Thyroid gland (tissue), 4 donors: ENCODE data around the gene TADA3. TPM values are rescaled to one million over a fixed set of nuclear protein-coding genes. Genes with fewer than 3 reads are reported as not detected.

Source experiments
- DNase-seq, 2 donors: peaks; one replicate each; pipeline ENCODE4 v3.0.0-alpha.2; 2019
- H3K27ac ChIP-seq, 3 donors: fragments of 200-600 bp; sonication (generic); 1 replicate in 2 of 3; 2 replicates in 1 of 3; pipeline ENCODE4 v1.5.1; 2016 to 2019; ENCODE audit warnings: mild to moderate bottlenecking in 1 of 3, moderate library complexity in 1 of 3
- H3K27me3 ChIP-seq: fragments of 200-600 bp; sonication (generic); one replicate; pipeline ENCODE4 v1.5.1; 2019
- H3K36me3 ChIP-seq, 2 donors: fragments of 200-600 bp; sonication (generic); one replicate each; pipeline ENCODE4 v1.5.1; 2016 to 2019
- H3K4me1 ChIP-seq, 2 donors: fragments of 200-600 bp; sonication (generic); one replicate each; pipeline ENCODE4 v1.5.1; 2017 to 2019
- H3K4me3 ChIP-seq, 3 donors: fragments of 200-600 bp; sonication (generic); replicated peaks in 1 of 3; 1 replicate in 2 of 3; 2 replicates in 1 of 3; pipeline ENCODE4 v1.5.1; 2016; ENCODE audit warnings: mild to moderate bottlenecking in 1 of 3
- H3K9me3 ChIP-seq: fragments of 200-600 bp; sonication (generic); one replicate; pipeline ENCODE4 v1.5.1; 2017
- POLR2A ChIP-seq, 2 donors: fragments of 450-650 bp; IDR thresholded peaks; one replicate each; pipeline ENCODE4 v1.6.1; 2017; ENCODE audit warnings: antibody characterized with exemption in 2 of 2, mild to moderate bottlenecking in 2 of 2, moderate library complexity in 1 of 2
- WGBS, 2 donors: methylation state at CpG; one replicate each; pipeline ENCODE4 v1.1.5; 2017; 5-methylcytosine and 5-hydroxymethylcytosine counted together
- intact Hi-C: fragments of 100-400 bp; cut with DNase I; formaldehyde crosslinking; loops from one replicate; pipeline ENCODE4 v1.15.1; 2023
- total RNA-seq, 4 donors: library from RNA; depleted of rRNA; stranded (reverse); fragments of >200 nt; gene quantifications; one replicate each; pipeline ENCODE4 v1.2.3, GENCODE V29; 2016
- TF ChIP-seq, protein P1 (sequence below), 6 experiments: fragments of 200-600 bp in 3 of 6; fragments of 450-650 bp in 3 of 6; sonication (generic) in 3 of 6; IDR thresholded peaks; one replicate each; pipeline ENCODE4 v1.5.1; 2016 to 2019; ENCODE audit warnings: antibody characterized with exemption in 6 of 6, mild to moderate bottlenecking in 2 of 6, inconsistent platforms in 1 of 6, moderate library complexity in 1 of 6

TADA3 gene
- total RNA-seq, 4 donors from 2014 or later, result 64.2 to 93.3 (median 83.3) TPM

DNA sequence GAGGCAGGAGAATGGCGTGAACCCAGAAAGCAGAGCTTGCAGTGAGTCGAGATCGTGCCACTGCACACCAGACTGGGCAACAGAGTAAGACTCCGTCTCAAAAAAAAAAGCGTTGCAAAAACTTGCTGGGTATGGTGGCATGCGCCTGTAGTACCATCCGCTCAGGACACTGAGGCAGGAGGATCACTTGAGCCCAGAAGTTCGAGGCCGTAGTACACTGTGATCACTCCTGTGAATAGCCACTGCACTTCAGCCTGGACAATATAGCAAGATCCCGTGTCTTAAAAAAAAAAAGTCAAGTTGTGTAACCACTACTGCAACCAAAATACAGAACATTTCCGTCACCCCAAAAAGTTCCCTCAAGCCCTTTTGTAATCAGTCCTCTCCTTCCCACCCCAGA, 2.1 kb upstream of the TADA3 start:
- peaks cover 19 to 23% of the 10 kb centered on the region in 2 donors for H3K36me3 ChIP-seq
- no peaks in the 10 kb centered on the region for H3K9me3 ChIP-seq
- H3K27me3 ChIP-seq, result no peaks in the 10 kb centered on the region
- no peak overlapping the region for H3K4me3 ChIP-seq
- H3K27ac ChIP-seq, result no peak overlapping the region
- no peak for TF ChIP-seq POLR2A (IDR thresholded peaks at IDR 0.05)
- peaks cover 12 to 25% of the 10 kb centered on the region in 2 donors for H3K4me1 ChIP-seq
- no peak for DNase-seq
- WGBS, 2 donors, result 96% methylated on average over 11 of the region's 11 CpGs
- intact Hi-C loops, result loop anchor here (10.0 kb wide), 1 partner anchor 140 kb away; no protein-coding TSS in a partner anchor

DNA sequence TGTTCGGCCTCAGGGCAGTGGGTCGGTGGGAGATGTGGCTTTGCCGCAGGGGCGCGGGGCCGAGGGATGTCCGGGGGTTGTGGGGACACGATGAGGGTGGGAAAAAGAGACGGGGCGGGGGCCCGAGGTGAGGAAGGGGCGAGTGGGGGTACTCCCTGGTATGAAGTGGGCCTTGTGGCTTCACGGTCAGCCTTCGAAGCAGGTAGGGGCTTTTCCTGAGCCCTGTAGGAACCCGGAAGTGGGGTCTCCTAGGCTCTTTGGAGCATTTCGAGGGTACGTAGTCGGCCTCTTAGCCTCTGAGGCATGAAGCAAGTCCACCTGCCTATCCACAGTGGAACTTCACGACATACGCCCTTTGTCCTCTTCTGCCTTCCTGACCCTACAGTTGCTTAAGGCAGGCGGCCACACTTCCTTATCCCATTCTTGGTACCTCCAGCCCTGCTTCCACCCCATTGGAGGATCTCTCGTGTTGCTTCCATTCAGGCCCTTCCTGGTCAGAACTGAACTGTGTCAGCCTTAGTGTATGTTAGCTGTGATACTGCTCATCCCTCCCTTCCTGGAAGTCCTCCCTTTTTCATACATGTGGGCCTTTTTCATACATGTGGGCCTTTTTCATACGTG, 998 bp upstream of the TADA3 start:
- Histone ChIP-seq H3K36me3 (peaks cover 14 to 15% of the 10 kb centered on the region in 2 donors), H3K27ac (peak overlapping the region; percentile 91 to 98 (median 91)), H3K4me1 (peaks cover 12 to 25% of the 10 kb centered on the region in 2 donors), H3K27me3 (no peaks in the 10 kb centered on the region), H3K4me3 (peak overlapping the region; percentile 64 to 93 (median 92)), H3K9me3 (no peaks in the 10 kb centered on the region)
- intact Hi-C loops, result loop anchor here (10.0 kb wide), 1 partner anchor 138 kb away; no protein-coding TSS in a partner anchor
- TF ChIP-seq POLR2A (IDR thresholded peaks at IDR 0.05), result no peak
- TF ChIP-seq, protein P1, sequence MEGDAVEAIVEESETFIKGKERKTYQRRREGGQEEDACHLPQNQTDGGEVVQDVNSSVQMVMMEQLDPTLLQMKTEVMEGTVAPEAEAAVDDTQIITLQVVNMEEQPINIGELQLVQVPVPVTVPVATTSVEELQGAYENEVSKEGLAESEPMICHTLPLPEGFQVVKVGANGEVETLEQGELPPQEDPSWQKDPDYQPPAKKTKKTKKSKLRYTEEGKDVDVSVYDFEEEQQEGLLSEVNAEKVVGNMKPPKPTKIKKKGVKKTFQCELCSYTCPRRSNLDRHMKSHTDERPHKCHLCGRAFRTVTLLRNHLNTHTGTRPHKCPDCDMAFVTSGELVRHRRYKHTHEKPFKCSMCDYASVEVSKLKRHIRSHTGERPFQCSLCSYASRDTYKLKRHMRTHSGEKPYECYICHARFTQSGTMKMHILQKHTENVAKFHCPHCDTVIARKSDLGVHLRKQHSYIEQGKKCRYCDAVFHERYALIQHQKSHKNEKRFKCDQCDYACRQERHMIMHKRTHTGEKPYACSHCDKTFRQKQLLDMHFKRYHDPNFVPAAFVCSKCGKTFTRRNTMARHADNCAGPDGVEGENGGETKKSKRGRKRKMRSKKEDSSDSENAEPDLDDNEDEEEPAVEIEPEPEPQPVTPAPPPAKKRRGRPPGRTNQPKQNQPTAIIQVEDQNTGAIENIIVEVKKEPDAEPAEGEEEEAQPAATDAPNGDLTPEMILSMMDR (IDR thresholded peaks at IDR 0.05), result peak in 1 of 6 experiments; percentile 5
- DNase-seq, result no peak
- 1 to 3% methylated on average over 20 of the region's 23 CpGs for WGBS, 2 donors

DNA sequence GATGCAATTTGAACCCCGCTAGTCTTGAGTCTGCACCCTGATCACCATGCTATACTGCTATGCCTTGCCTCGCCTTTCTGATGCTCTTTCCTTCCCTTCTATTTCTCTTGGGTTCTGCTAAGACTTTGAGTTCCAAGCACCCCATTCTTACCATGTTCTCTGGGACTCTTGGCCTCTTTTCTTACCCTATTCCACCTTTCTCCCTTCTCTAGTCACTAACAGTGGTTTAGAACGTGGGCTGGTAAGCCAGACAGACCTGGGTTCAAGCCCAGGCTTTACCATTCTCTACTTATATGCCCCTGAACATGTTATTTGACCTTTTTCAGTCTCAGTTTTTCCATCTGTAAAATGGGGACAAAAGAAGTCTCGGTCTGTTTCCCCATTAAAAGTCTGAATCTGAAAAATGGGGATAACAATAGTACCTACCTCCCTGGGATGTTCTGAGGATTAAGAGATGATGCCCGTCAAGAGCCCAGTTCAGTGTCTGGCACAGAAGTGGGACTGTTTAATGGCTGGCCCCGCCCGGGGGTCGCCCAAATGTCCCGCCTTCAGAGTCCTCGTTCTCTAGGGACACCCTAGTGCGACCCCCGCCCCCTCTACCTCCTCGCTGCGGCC, 376 bp downstream of the TADA3 start:
- Histone ChIP-seq H3K27ac (peak overlapping the region; percentile 91 to 98 (median 91)), H3K9me3 (no peaks in the 10 kb centered on the region), H3K4me3 (peak overlapping the region; percentile 64 to 93 (median 92)), H3K27me3 (no peaks in the 10 kb centered on the region), H3K4me1 (peaks cover 12 to 25% of the 10 kb centered on the region in 2 donors), H3K36me3 (peaks cover 8 to 17% of the 10 kb centered on the region in 2 donors)
- no peak for DNase-seq
- intact Hi-C loops, result loop anchor here (10.0 kb wide), 1 partner anchor 137 kb away; no protein-coding TSS in a partner anchor
- TF ChIP-seq, protein P1 (IDR thresholded peaks at IDR 0.05), result no peak
- TF ChIP-seq POLR2A (IDR thresholded peaks at IDR 0.05), result no peak
- 19 to 20% methylated on average over 11 to 13 of the region's 14 CpGs for WGBS, 2 donors

DNA sequence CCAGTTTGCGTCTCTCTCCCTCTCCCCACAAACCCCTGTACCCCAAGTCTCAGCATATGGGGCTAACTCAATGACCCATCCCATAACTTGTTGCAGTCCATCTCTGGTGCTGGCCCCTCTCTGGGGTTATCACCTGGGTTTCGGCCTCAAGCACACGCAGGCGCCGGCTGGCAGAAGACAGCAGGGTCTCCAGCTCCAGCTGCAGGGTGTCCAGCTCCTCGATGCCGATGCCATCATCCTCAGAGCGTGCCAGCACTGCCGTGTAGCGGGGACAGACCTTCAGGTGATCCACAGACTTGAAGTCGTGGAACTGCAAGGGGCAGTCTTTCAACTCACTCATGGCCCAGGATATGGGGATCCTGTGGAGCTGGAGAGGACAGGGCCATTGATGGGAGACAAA, 1.1 kb downstream of the TADA3 start:
- Histone ChIP-seq H3K9me3 (no peaks in the 10 kb centered on the region), H3K27me3 (no peaks in the 10 kb centered on the region), H3K27ac (peak overlapping the region in 2 of 3 donors; percentile 91), H3K4me3 (no peak overlapping the region), H3K4me1 (peaks cover 12 to 25% of the 10 kb centered on the region in 2 donors), H3K36me3 (peaks cover 12 to 20% of the 10 kb centered on the region in 2 donors)
- intact Hi-C loops, result loop anchor here (10.0 kb wide), 1 partner anchor 136 kb away; no protein-coding TSS in a partner anchor
- no peak for DNase-seq
- TF ChIP-seq, protein P1 (IDR thresholded peaks at IDR 0.05), result no peak
- TF ChIP-seq POLR2A (IDR thresholded peaks at IDR 0.05), result no peak
- 93 to 98% methylated on average over 8 to 11 of the region's 11 CpGs for WGBS, 2 donors

DNA sequence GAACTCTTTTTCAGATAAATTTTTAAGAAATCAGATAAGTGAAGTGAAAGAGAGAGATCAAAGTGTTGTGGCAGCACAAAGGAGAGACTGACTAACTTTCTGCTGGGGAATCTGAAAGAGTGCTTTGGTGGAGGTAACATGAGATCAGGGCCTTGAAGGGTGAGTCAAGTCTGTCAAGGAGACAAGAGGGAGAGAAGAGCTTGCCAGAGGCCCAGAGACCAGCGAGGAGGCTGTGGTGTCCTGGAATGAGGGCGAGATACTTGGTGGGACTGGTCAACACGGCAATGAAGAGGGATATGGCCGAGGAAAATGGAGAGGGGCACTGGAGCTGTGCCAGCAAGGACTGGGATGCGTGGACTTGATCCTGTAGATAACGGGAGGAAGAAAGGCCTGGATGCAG, 4.6 kb downstream of the TADA3 start:
- intact Hi-C loops, result no loop called here

More for the DNA sequence above, 4.6 kb downstream of the TADA3 start:
- Histone ChIP-seq H3K36me3 (peaks cover 34 to 37% of the 10 kb centered on the region in 2 donors), H3K4me3 (no peak overlapping the region), H3K4me1 (peaks cover 5 to 13% of the 10 kb centered on the region in 2 donors), H3K27ac (no peak overlapping the region), H3K27me3 (no peaks in the 10 kb centered on the region), H3K9me3 (no peaks in the 10 kb centered on the region)
- no peak for DNase-seq
- 86 to 92% methylated on average over 6 of the region's 6 CpGs for WGBS, 2 donors
- no peak for TF ChIP-seq POLR2A (IDR thresholded peaks at IDR 0.05)
- TF ChIP-seq, protein P1 (IDR thresholded peaks at IDR 0.05), result no peak
